Hepatic stellate cell (primary cell): ENCODE measurements around the gene CD74.
A peak's percentile ranks its signal among the peaks of the same experiment; 100 is the strongest.

ENCODE experiments used
- DNase-seq: peaks from one replicate; pipeline ENCODE4 v3.0.0; 2011; ENCODE audit warnings: low spot score

Gene CD74

GRCh38 chr5:150397782-150398721 lies 14.7 kb downstream of the CD74 start:
- no peak for DNase-seq

- peak; percentile 84 for DNase-seq
Observed at GRCh38 chr5:150397146-150397781, 15.4 kb downstream of the CD74 start.

- no peak for DNase-seq
Observed at GRCh38 chr5:150396267-150396666, 16.4 kb downstream of the CD74 start.

GRCh38 chr5:150395688-150395975 lies 17.1 kb downstream of the CD74 start:
- no peak for DNase-seq

- no peak for DNase-seq
Observed at GRCh38 chr5:150394912-150395687, 17.6 kb downstream of the CD74 start.

- DNase-seq, result no peak
Observed at GRCh38 chr5:150394131-150394530, 18.6 kb downstream of the CD74 start.

- DNase-seq, result no peak
Observed at GRCh38 chr5:150393096-150393645, 19.5 kb downstream of the CD74 start.

- DNase-seq, result no peak
Observed at GRCh38 chr5:150392680-150393079, 20.0 kb downstream of the CD74 start.

- no peak for DNase-seq
Observed at GRCh38 chr5:150391986-150392385, 20.7 kb downstream of the CD74 start.

GRCh38 chr5:150391064-150391834 lies 21.5 kb downstream of the CD74 start:
- DNase-seq, result no peak

- no peak for DNase-seq
Observed at GRCh38 chr5:150389531-150390266, 23.0 kb downstream of the CD74 start.

- no peak for DNase-seq
Observed at GRCh38 chr5:150386024-150386855, 26.5 kb downstream of the CD74 start.

GRCh38 chr5:150384701-150385100 lies 28.0 kb downstream of the CD74 start:
- DNase-seq, result no peak

- DNase-seq, result peak; percentile 94
Observed at GRCh38 chr5:150377964-150378694, 34.6 kb downstream of the CD74 start.

- peak; percentile 88 for DNase-seq
Observed at GRCh38 chr5:150376799-150377771, 35.6 kb downstream of the CD74 start.

GRCh38 chr5:150374651-150375050 lies 38.1 kb downstream of the CD74 start:
- no peak for DNase-seq

GRCh38 chr5:150372639-150373038 lies 40.1 kb downstream of the CD74 start:
- DNase-seq, result no peak

GRCh38 chr5:150368526-150368925 lies 44.2 kb downstream of the CD74 start:
- no peak for DNase-seq
